Tibial artery (tissue), 4 donors: ENCODE data around the gene DHTKD1.

Experiments
- DNase-seq, 2 donors: peaks; one replicate each; pipeline ENCODE4 v3.0.0-alpha.2; 2019
- H3K27ac ChIP-seq, 2 donors: fragments of 200-600 bp; sonication (generic) in 1 of 2; 1 replicate in 1 of 2; 2 replicates in 1 of 2; pipeline ENCODE4 v1.5.1; 2018 to 2019; ENCODE audit warnings: mild to moderate bottlenecking in 1 of 2
- H3K27me3 ChIP-seq, 2 donors: fragments of 200-600 bp; sonication (generic) in 1 of 2; one replicate each; pipeline versions ENCODE4 v1.5.1 to v1.6.0; 2016 to 2019
- H3K36me3 ChIP-seq, 3 donors: fragments of 200-600 bp; sonication (generic) in 2 of 3; one replicate each; pipeline ENCODE4 v1.5.1; 2016 to 2019; ENCODE audit warnings: mild to moderate bottlenecking in 2 of 3
- H3K4me1 ChIP-seq, 4 donors: fragments of 200-600 bp; sonication (generic) in 2 of 4; 1 replicate in 3 of 4; 2 replicates in 1 of 4; pipeline ENCODE4 v1.5.1; 2016 to 2019
- H3K4me3 ChIP-seq, 2 donors: fragments of 200-600 bp; sonication (generic) in 1 of 2; 1 replicate in 1 of 2; 2 replicates in 1 of 2; pipeline ENCODE4 v1.5.1; 2018 to 2019; ENCODE audit warnings: mild to moderate bottlenecking in 2 of 2
- H3K9me3 ChIP-seq, 3 donors: fragments of 200-600 bp; sonication (generic) in 1 of 3; one replicate each; pipeline ENCODE4 v1.5.1; 2016 to 2019
- CTCF ChIP-seq, 2 experiments: fragments of 200-600 bp in 1 of 2; fragments of 450-650 bp in 1 of 2; IDR thresholded peaks; one replicate each; pipeline ENCODE4 v1.5.1; 2017 to 2019; ENCODE audit warnings: antibody characterized with exemption in 2 of 2, mild to moderate bottlenecking in 1 of 2, moderate library complexity in 1 of 2
- intact Hi-C: fragments of 100-400 bp; cut with DNase I; formaldehyde crosslinking; loops from one replicate; pipeline ENCODE4 v1.15.0; 2023; ENCODE audit warnings: low total_unique reads

Gene DHTKD1

GRCh38 chr10:12109286-12109685, 40.5 kb downstream of the DHTKD1 start:
- no peak for TF ChIP-seq CTCF (IDR thresholded peaks at IDR 0.05)
- H3K36me3 ChIP-seq: peaks cover 70 to 98% (median 86%) of the 10 kb centered on the region in 3 donors
- no peaks in the 10 kb centered on the region for H3K27me3 ChIP-seq
- H3K4me3 ChIP-seq: no peak overlapping the region
- intact Hi-C loops: no loop called here
- no peaks in the 10 kb centered on the region for H3K4me1 ChIP-seq
- no peaks in the 10 kb centered on the region for H3K9me3 ChIP-seq
- no peak overlapping the region for H3K27ac ChIP-seq
- DNase-seq: no peak

GRCh38 chr10:12111528-12111927, 42.8 kb downstream of the DHTKD1 start:
- Histone ChIP-seq H3K36me3 (peaks cover 47 to 97% (median 66%) of the 10 kb centered on the region in 3 donors), H3K4me1 (no peaks in the 10 kb centered on the region), H3K27ac (no peak overlapping the region), H3K9me3 (no peaks in the 10 kb centered on the region), H3K4me3 (no peak overlapping the region), H3K27me3 (no peaks in the 10 kb centered on the region)
- no peak for DNase-seq
- intact Hi-C loops: no loop called here
- no peak for TF ChIP-seq CTCF (IDR thresholded peaks at IDR 0.05)

GRCh38 chr10:12113627-12114026, 44.9 kb downstream of the DHTKD1 start:
- Histone ChIP-seq H3K27ac (no peak overlapping the region), H3K36me3 (peaks cover 34 to 96% (median 56%) of the 10 kb centered on the region in 3 donors)

GRCh38 chr10:12121673-12122072, 52.9 kb downstream of the DHTKD1 start:
- TF ChIP-seq CTCF (IDR thresholded peaks at IDR 0.05): no peak
- DNase-seq: no peak
- intact Hi-C loops: no loop called here
- H3K36me3 ChIP-seq: peaks cover 18 to 66% (median 38%) of the 10 kb centered on the region in 3 donors
- no peak overlapping the region for H3K4me3 ChIP-seq
- H3K27ac ChIP-seq: no peak overlapping the region
- no peaks in the 10 kb centered on the region for H3K9me3 ChIP-seq
- no peaks in the 10 kb centered on the region for H3K4me1 ChIP-seq
- H3K27me3 ChIP-seq: no peaks in the 10 kb centered on the region

More at GRCh38 chr10:12113627-12114026, 44.9 kb downstream of the DHTKD1 start:
- no peak for DNase-seq
- no peaks in the 10 kb centered on the region for H3K9me3 ChIP-seq
- no peak for TF ChIP-seq CTCF (IDR thresholded peaks at IDR 0.05)
- no peak overlapping the region for H3K4me3 ChIP-seq
- no peaks in the 10 kb centered on the region for H3K4me1 ChIP-seq
- intact Hi-C loops: no loop called here
- no peaks in the 10 kb centered on the region for H3K27me3 ChIP-seq

- H3K27me3 ChIP-seq: no peaks in the 10 kb centered on the region
- peaks cover 0 to 4% (median 4%) of the 10 kb centered on the region in 3 donors for H3K36me3 ChIP-seq
- no peaks in the 10 kb centered on the region for H3K9me3 ChIP-seq
- intact Hi-C loops: no loop called here
- DNase-seq: peak; percentile 88 to 97
- H3K4me3 ChIP-seq: peak within 1 kb of the TSS; percentile 90 to 95
- no peak for TF ChIP-seq CTCF (IDR thresholded peaks at IDR 0.05)
- peaks cover 0 to 10% (median 8%) of the 10 kb centered on the region in 4 donors for H3K4me1 ChIP-seq
- peak within 1 kb of the TSS; percentile 91 to 95 for H3K27ac ChIP-seq
Observed at GRCh38 chr10:12129222-12130111, 60.7 kb downstream of the DHTKD1 start, which contains the start of gene SEC61A2. Gene SEC61A2 (plus strand): TSS chr10:12129677. CDS start chr10:12129788, 111 bp downstream.
